Tibial artery (tissue), 4 donors: Measurements from ENCODE around the gene NEIL1.
"Not testable (repeated sequence)": the region's sequence is repeated elsewhere in the genome, so short reads cannot be mapped to it uniquely, and the experiment has no call there.

Experiments
- DNase-seq, 2 donors: peaks; one replicate each; pipeline ENCODE4 v3.0.0-alpha.2; 2019
- H3K27ac ChIP-seq, 2 donors: fragments of 200-600 bp; sonication (generic) in 1 of 2; 1 replicate in 1 of 2; 2 replicates in 1 of 2; pipeline ENCODE4 v1.5.1; 2018 to 2019; ENCODE audit warnings: mild to moderate bottlenecking in 1 of 2
- H3K27me3 ChIP-seq, 2 donors: fragments of 200-600 bp; sonication (generic) in 1 of 2; one replicate each; pipeline versions ENCODE4 v1.5.1 to v1.6.0; 2016 to 2019
- H3K36me3 ChIP-seq, 3 donors: fragments of 200-600 bp; sonication (generic) in 2 of 3; one replicate each; pipeline ENCODE4 v1.5.1; 2016 to 2019; ENCODE audit warnings: mild to moderate bottlenecking in 2 of 3
- H3K4me1 ChIP-seq, 4 donors: fragments of 200-600 bp; sonication (generic) in 2 of 4; 1 replicate in 3 of 4; 2 replicates in 1 of 4; pipeline ENCODE4 v1.5.1; 2016 to 2019
- H3K4me3 ChIP-seq, 2 donors: fragments of 200-600 bp; sonication (generic) in 1 of 2; 1 replicate in 1 of 2; 2 replicates in 1 of 2; pipeline ENCODE4 v1.5.1; 2018 to 2019; ENCODE audit warnings: mild to moderate bottlenecking in 2 of 2
- H3K9me3 ChIP-seq, 3 donors: fragments of 200-600 bp; sonication (generic) in 1 of 3; one replicate each; pipeline ENCODE4 v1.5.1; 2016 to 2019
- CTCF ChIP-seq, 2 experiments: fragments of 200-600 bp in 1 of 2; fragments of 450-650 bp in 1 of 2; IDR thresholded peaks; one replicate each; pipeline ENCODE4 v1.5.1; 2017 to 2019; ENCODE audit warnings: antibody characterized with exemption in 2 of 2, mild to moderate bottlenecking in 1 of 2, moderate library complexity in 1 of 2
- intact Hi-C: fragments of 100-400 bp; cut with DNase I; formaldehyde crosslinking; loops from one replicate; pipeline ENCODE4 v1.15.0; 2023; ENCODE audit warnings: low total_unique reads

NEIL1 gene

GRCh38 chr15:75348562-75349350 is 1.9 kb downstream of the NEIL1 start:
- peak overlapping the region; percentile 45 to 76 for H3K27ac ChIP-seq
- H3K4me1 ChIP-seq, result peaks cover 5 to 29% (median 16%) of the 10 kb centered on the region in 4 donors
- DNase-seq, result no peak
- no peaks in the 10 kb centered on the region for H3K27me3 ChIP-seq
- intact Hi-C loops, result no loop called here
- no peaks in the 10 kb centered on the region for H3K9me3 ChIP-seq
- peak overlapping the region; percentile 74 to 92 for H3K4me3 ChIP-seq
- H3K36me3 ChIP-seq, result peaks cover 0 to 5% (median 0%) of the 10 kb centered on the region in 3 donors
- TF ChIP-seq CTCF (IDR thresholded peaks at IDR 0.05), result no peak

GRCh38 chr15:75349351-75349669 is 2.5 kb downstream of the NEIL1 start:
- DNase-seq, result peak in 1 of 2 donors; percentile 62
- H3K27me3 ChIP-seq, H3K4me3 ChIP-seq, H3K9me3 ChIP-seq, intact Hi-C loops, H3K36me3 ChIP-seq, H3K27ac ChIP-seq: not testable (repeated sequence)
- peaks cover 5 to 24% (median 16%) of the 10 kb centered on the region in 4 donors for H3K4me1 ChIP-seq

GRCh38 chr15:75349851-75350588 is 3.2 kb downstream of the NEIL1 start:
- Histone ChIP-seq H3K9me3 (no peaks in the 10 kb centered on the region), H3K4me3 (no peak overlapping the region), H3K27me3 (no peaks in the 10 kb centered on the region), H3K4me1 (peaks cover 5 to 24% (median 16%) of the 10 kb centered on the region in 4 donors), H3K36me3 (peaks cover 0 to 17% (median 0%) of the 10 kb centered on the region in 3 donors), H3K27ac (no peak overlapping the region)
- DNase-seq, result peak in 1 of 2 donors; percentile 66
- intact Hi-C loops, result no loop called here
- no peak for TF ChIP-seq CTCF (IDR thresholded peaks at IDR 0.05)

- H3K4me1 ChIP-seq, result peaks cover 5 to 24% (median 16%) of the 10 kb centered on the region in 4 donors
- H3K36me3 ChIP-seq, result peaks cover 0 to 24% (median 8%) of the 10 kb centered on the region in 3 donors
- H3K27ac ChIP-seq, result no peak overlapping the region
- TF ChIP-seq CTCF (IDR thresholded peaks at IDR 0.05), result no peak
- H3K27me3 ChIP-seq, result no peaks in the 10 kb centered on the region
- DNase-seq, result no peak
- no peak overlapping the region for H3K4me3 ChIP-seq
- H3K9me3 ChIP-seq, result no peaks in the 10 kb centered on the region
- intact Hi-C loops, result no loop called here
These were observed 3.9 kb downstream of the NEIL1 start for GRCh38 chr15:75350601-75351361.

- H3K4me3 ChIP-seq, result no peak overlapping the region
- no peaks in the 10 kb centered on the region for H3K9me3 ChIP-seq
- no peak for DNase-seq
- H3K4me1 ChIP-seq, result peaks cover 0 to 20% (median 10%) of the 10 kb centered on the region in 4 donors
- TF ChIP-seq CTCF (IDR thresholded peaks at IDR 0.05), result no peak
- peaks cover 9 to 41% (median 23%) of the 10 kb centered on the region in 3 donors for H3K36me3 ChIP-seq
- intact Hi-C loops, result no loop called here
- H3K27me3 ChIP-seq, result no peaks in the 10 kb centered on the region
- no peak overlapping the region for H3K27ac ChIP-seq
These were observed 5.6 kb downstream of the NEIL1 start for GRCh38 chr15:75352186-75353080.
